ENCODE results near the gene SCUBE1. TPM values are rescaled to one million over a fixed set of nuclear protein-coding genes. Genes with fewer than 3 reads are reported as not detected.

SCUBE1 gene
- total and polyA plus RNA-seq, 2 experiments from 2014 or later: 0.81 to 3.2 TPM

GRCh38 chr22:43152357-43153071, 190.7 kb downstream of the SCUBE1 start:
- TF ChIP-seq STAT1 (IDR thresholded peaks at IDR 0.05; ENCODE audit: unreplicated experiment) (no peak), POLR2AphosphoS5 (IDR thresholded peaks at IDR 0.05; ENCODE audit: low read depth) (no peak), EZH2 (IDR thresholded peaks at IDR 0.05; ENCODE audit: low read depth, unreplicated experiment) (no peak), ETS1 (IDR thresholded peaks at IDR 0.05) (no peak), ZNF462 (CRISPR knock-in tag; IDR thresholded peaks at IDR 0.05) (no peak), REST (IDR thresholded peaks at IDR 0.05; ENCODE audit: unreplicated experiment) (no peak)

More at GRCh38 chr22:43152357-43153071, 190.7 kb downstream of the SCUBE1 start:
- peak overlapping the region; percentile 97 for H2AFZ ChIP-seq
- Mint-ChIP-seq H3K27ac (no peak overlapping the region), H3K27me3 (ENCODE audit: insufficient read depth, low read depth, poor library complexity) (peaks cover 20% of the 10 kb centered on the region), H3K4me3 (peak overlapping the region; percentile 78), H3K4me1 (peaks cover 2% of the 10 kb centered on the region), H3K36me3 (ENCODE audit: low read depth) (no peaks in the 10 kb centered on the region), H3K9me3 (no peaks in the 10 kb centered on the region)
- no peak overlapping the region for H3K27ac ChIP-seq (ENCODE audit: low read depth)
- H3K27me3 ChIP-seq (ENCODE audit: insufficient read depth): peaks cover 17% of the 10 kb centered on the region
- H4K20me1 ChIP-seq (replicated peaks; ENCODE audit: insufficient read depth): no peaks in the 10 kb centered on the region
- peak overlapping the region; percentile 86 for H3K4me2 ChIP-seq
- no peaks in the 10 kb centered on the region for H3K36me3 ChIP-seq (ENCODE audit: insufficient read depth)
- no peaks in the 10 kb centered on the region for H3K79me2 ChIP-seq (replicated peaks; ENCODE audit: insufficient read depth)
- H3F3A ChIP-seq (replicated peaks; ENCODE audit: low read depth): no peaks in the 10 kb centered on the region; the same call in 1 of the 2 replicates
- DNase-seq (ENCODE audit: low spot score) (no peak), ATAC-seq (peak; percentile 41)
- H3K4me1 ChIP-seq (ENCODE audit: insufficient read depth): no peaks in the 10 kb centered on the region
- peak overlapping the region; percentile 65 for H3K4me3 ChIP-seq
- H3K9me2 ChIP-seq (ENCODE audit: insufficient read depth): no peaks in the 10 kb centered on the region
